HepG2 (cell line): ENCODE measurements around the gene MTX2. TPM values are rescaled to one million over a fixed set of nuclear protein-coding genes. Genes with fewer than 3 reads are reported as not detected.
A peak's percentile ranks its signal among the peaks of the same experiment; 100 is the strongest.

Experiments used
- AHDC1 ChIP-seq: sonication (generic); formaldehyde crosslinking; IDR thresholded peaks from 2 replicates; pipeline ENCODE4 v1.5.1; 2020; ENCODE audit warnings: mild to moderate bottlenecking, missing genetic modification reagents, borderline replicate concordance
- ARNT2 ChIP-seq: sonication (generic); formaldehyde crosslinking; IDR thresholded peaks from 2 replicates; pipeline ENCODE4 v1.8.0; 2022; ENCODE audit warnings: mild to moderate bottlenecking, low read depth, missing genetic modification reagents, moderate library complexity
- FOXK2 ChIP-seq: fragments of 450-650 bp; IDR thresholded peaks from 2 replicates; pipeline ENCODE4 v1.6.1; 2016
- IKZF4 ChIP-seq: sonication (generic); formaldehyde crosslinking; IDR thresholded peaks from 2 replicates; pipeline ENCODE4 v1.5.1; 2020; ENCODE audit warnings: borderline replicate concordance, mild to moderate bottlenecking, low read depth, missing genetic modification reagents; ENCODE audit errors: not compliant biosample characterization
- ISX ChIP-seq: sonication (generic); formaldehyde crosslinking; conservative IDR thresholded peaks from 2 replicates; pipeline ENCODE4 v1.5.0; 2020; ENCODE audit warnings: missing genetic modification reagents
- PHF8 ChIP-seq: sonication (generic); formaldehyde crosslinking; IDR thresholded peaks from 2 replicates; pipeline ENCODE4 v1.5.0; 2020; ENCODE audit warnings: missing genetic modification reagents
- POGK ChIP-seq: sonication (generic); formaldehyde crosslinking; conservative IDR thresholded peaks from 2 replicates; pipeline ENCODE4 v1.8.0; 2022; ENCODE audit warnings: mild to moderate bottlenecking, moderate library complexity, missing genetic modification reagents
- RBM39 ChIP-seq: fragments of 200-400 bp; formaldehyde crosslinking; IDR thresholded peaks from one replicate; pipeline ENCODE4 v1.6.1; 2018; ENCODE audit warnings: antibody characterized with exemption, mild to moderate bottlenecking, low read depth, low read length; ENCODE audit not compliant: poor library complexity, severe bottlenecking
- RCOR2 ChIP-seq: IDR thresholded peaks from 2 replicates; pipeline ENCODE4 v1.6.1; 2016; ENCODE audit warnings: missing biosample characterization, missing genetic modification reagents
- SOX6 ChIP-seq, 2 experiments: fragments of 450-650 bp in 1 of 2; sonication (generic) in 1 of 2; formaldehyde crosslinking in 1 of 2; IDR thresholded peaks; 2 replicates each; pipeline versions ENCODE4 v1.4.0 to v1.6.1; 2017 to 2020; ENCODE audit warnings: antibody characterized with exemption in 1 of 2, mild to moderate bottlenecking in 1 of 2, missing genetic modification reagents in 1 of 2
- TOE1 ChIP-seq: sonication (generic); formaldehyde crosslinking; IDR thresholded peaks from 2 replicates; pipeline ENCODE4 v1.4.0; 2020; ENCODE audit warnings: mild to moderate bottlenecking, missing genetic modification reagents
- TRIM22 ChIP-seq: fragments of 450-650 bp; IDR thresholded peaks from 2 replicates; pipeline ENCODE4 v1.6.1; 2017
- ZNF225 ChIP-seq: sonication (generic); formaldehyde crosslinking; IDR thresholded peaks from 2 replicates; pipeline ENCODE4 v1.4.0; 2020; ENCODE audit warnings: mild to moderate bottlenecking, missing genetic modification reagents
- ZNF275 ChIP-seq: sonication (generic); formaldehyde crosslinking; IDR thresholded peaks from 2 replicates; pipeline ENCODE4 v1.8.0; 2022; ENCODE audit warnings: missing genetic modification reagents, mild to moderate bottlenecking, inconsistent platforms, borderline replicate concordance
- ZNF432 ChIP-seq: sonication (generic); formaldehyde crosslinking; IDR thresholded peaks from 2 replicates; pipeline ENCODE4 v1.5.0; 2020; ENCODE audit warnings: missing genetic modification reagents, mild to moderate bottlenecking, borderline replicate concordance
- ZNF513 ChIP-seq: sonication (generic); formaldehyde crosslinking; conservative IDR thresholded peaks from 2 replicates; pipeline ENCODE4 v1.5.0; 2020; ENCODE audit warnings: missing genetic modification reagents
- polyA plus RNA-seq, 8 experiments: library from polyadenylated mRNA; depleted of rRNA in 3 of 8; stranded (reverse) in 7 of 8; unstranded in 1 of 8; fragments of >200 nt; fragmentation: Illumina TruSeq in 4 of 8; extraction: Trizol in 4 of 8; gene quantifications; 2 replicates each; pipeline versions ENCODE4 v1.2.1 to v1.2.3, GENCODE V29; 2011 to 2016; ENCODE audit warnings: low read depth in 4 of 8, missing spikeins in 1 of 8, mixed read lengths in 1 of 8; ENCODE audit not compliant: insufficient read depth in 1 of 8
- total RNA-seq, 5 experiments: library from RNA; depleted of rRNA; stranded (reverse); fragments of >200 nt; fragmentation: Illumina TruSeq; extraction: Trizol; gene quantifications; 2 replicates each; pipeline ENCODE4 v1.2.3, GENCODE V29; 2016; ENCODE audit warnings: low read depth in 1 of 5

Gene MTX2
- total and polyA plus RNA-seq, 2 of the 13 experiments (the other 11 are each of a cell fraction or from before 2014, with no cell fraction given): 58.1 to 75.7 TPM

GRCh38 chr2:176269319-176270099 lies at the start of gene MTX2 (continued):
- TF ChIP-seq AHDC1 (CRISPR knock-in tag): no peak; the same call in 1 of the 2 replicates
- TF ChIP-seq TRIM22: no peak
- TF ChIP-seq RBM39: peak; percentile 94
- no peak for TF ChIP-seq FOXK2
- TF ChIP-seq POGK (CRISPR knock-in tag): peak; percentile 94
- peak; percentile 79 for TF ChIP-seq ISX (CRISPR knock-in tag)
- TF ChIP-seq ZNF225 (CRISPR knock-in tag): peak; percentile 99
- no peak for TF ChIP-seq RCOR2
- TF ChIP-seq ZNF275 (CRISPR knock-in tag): peak; percentile 88
- peak; percentile 91 for TF ChIP-seq ARNT2 (CRISPR knock-in tag)
- peak; percentile 99 for TF ChIP-seq PHF8 (CRISPR knock-in tag)
- TF ChIP-seq SOX6 (IDR thresholded peaks at IDR 0.05): no peak
- TF ChIP-seq SOX6 (CRISPR knock-in tag; IDR thresholded peaks at IDR 0.05): peak; percentile 75
- TF ChIP-seq TOE1 (CRISPR knock-in tag): peak; percentile 63; the same call in 1 of the 2 replicates
- 0 out of 2 replicates have a peak, but pooled peaks have one; percentile 54 for TF ChIP-seq ZNF432 (CRISPR knock-in tag)
- peak; percentile 46 for TF ChIP-seq IKZF4
- no peak for TF ChIP-seq ZNF513
